Hippocampal formation (tissue), 2 donors: ENCODE results near the gene RNASE12.
"Not testable (repeated sequence)": the region's sequence is repeated elsewhere in the genome, so short reads cannot be mapped to it uniquely, and the experiment has no call there.

ENCODE experiments used
- DNase-seq, 2 donors: peaks; one replicate each; lab custom pipeline; 2025; lab: John Stamatoyannopoulos, UW

Gene RNASE12

DNA sequence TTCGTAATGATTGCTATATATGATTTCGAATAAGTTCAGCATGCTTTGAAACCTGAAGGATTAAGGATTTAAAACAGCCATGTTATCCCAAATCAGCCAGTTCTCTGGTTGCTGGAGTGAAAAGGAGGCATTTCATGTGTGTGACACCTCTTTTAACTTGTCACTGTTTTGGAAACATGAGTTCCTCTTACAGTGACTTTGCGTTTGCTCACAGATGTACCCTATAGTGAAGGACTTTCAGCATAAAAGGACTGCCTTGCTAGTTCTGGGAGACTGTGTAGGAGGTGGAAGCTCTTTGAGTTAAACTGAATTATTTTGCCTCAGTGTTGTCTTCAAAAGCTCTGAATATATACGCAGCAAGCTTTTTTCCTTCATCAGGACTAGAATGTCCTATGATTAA, 10.9 kb downstream of the RNASE12 start:
- no peak for DNase-seq

DNA sequence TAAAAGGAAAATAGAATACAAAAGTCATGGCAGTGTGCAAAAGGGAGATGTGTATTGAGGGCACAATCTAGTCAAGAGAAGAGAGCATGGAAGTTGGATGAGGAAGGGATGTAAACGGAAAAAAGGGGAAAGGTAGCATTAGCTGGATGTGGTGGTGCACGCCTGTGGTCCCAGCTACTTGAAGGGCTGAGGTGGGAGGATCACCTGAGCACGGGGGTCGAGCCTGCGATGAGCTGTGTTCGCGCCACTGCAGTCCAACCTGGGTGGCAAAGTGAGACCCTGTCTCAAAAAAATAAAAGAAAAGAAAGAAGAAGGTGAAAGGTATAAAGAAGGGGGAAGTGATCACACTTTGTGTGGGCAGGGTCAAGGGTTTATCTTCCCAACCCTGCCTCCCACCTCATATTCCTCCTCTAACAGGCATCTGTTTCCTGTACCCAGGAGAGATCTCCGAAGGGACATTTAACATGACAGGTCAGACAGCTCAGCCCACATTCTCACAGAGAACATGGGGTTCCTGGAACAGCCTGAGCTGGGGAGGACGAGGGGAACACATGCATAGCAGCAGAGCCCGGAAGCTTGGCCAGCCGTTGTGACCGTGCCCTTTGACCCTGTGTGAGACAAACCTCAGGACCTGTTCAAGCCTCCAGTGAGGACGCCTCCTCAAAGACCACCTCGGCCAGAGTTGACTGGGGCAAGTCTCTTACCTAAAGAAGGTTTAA, 12.2 kb downstream of the RNASE12 start:
- DNase-seq: no peak

DNA sequence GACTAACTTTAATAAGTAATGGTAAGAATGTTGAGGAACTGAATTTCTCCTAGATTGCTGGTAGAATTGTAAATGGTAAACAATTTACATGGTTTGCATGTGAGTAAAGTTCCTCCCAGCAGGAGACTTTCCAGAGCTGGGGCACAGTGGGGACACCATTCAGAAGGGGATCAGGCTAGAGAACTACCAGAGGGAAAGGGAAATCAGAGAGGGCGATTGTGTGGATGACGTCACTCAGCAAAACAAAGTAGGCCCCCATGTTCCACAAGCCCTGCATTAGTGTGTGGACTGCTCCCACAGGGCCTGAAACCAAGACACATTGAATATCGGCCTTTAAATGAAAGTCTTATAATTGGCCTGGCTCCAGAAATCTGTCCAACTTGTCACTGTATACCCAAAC, 12.9 kb downstream of the RNASE12 start:
- DNase-seq: no peak

DNA sequence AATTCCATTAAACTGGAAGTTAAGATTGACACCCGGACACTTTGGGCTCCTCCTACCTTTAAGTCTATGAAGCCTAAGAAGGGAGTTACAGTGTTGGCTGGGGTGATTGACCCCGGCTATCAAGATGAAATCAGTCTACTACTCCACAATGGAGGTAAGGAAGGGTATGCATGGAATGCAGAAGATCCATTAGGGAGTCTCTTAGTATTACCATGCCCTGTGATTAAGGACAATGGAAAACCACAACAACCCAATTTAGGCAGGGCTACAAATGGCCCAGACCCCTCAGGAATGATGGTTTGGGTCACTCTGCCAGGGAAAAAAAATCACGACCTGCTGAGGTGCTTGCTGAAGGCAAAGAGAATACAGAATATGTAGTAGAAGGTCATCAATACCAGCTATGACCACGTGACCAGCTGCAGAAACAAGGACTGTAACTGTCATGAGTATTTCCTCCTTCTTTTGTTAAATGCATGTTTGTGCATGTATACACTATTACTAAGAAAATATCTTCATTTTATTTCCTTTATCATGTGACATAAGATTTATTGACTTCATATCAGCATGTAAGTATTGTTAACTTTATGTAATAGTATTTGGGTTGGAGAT, 18.7 kb downstream of the RNASE12 start:
- DNase-seq: not testable (repeated sequence)

DNA sequence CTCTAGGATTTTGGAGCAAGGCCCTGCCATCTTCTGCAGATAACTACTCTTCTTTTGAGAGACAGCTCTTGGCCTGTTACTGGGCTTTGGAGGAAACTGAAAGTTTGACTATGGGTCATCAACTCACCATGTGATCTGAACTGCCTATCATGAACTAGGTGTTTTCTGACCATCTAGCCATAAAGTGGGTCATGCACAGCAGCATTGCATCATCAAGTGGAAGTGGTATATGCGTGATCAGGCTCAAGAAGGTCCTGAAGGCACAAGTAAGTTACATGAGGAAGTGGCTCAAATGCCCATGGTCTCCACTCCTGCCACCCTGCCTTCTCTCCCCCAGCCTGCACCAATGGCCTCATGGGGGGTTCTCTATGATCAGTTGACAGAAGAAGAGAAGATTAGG, 20.5 kb downstream of the RNASE12 start:
- DNase-seq: not testable (repeated sequence)

DNA sequence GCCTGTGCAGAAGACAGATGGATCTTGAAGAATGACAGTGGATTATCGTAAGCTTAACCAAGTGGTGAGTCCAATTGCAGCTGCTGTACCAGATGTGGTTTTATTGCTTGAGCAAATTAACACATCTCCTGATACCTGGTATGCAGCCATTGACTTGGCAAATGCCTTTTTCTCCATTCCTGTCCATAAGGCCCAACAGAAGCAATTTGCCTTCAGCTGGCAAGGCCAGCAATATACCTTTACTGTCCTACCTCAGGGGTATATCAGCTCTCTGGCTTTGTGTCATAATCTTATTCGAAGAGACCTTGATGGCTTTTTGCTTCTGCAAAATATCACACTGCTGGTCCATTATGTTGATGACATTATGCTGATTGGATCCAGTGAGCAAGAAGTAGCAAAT, 21.3 kb downstream of the RNASE12 start:
- DNase-seq: not testable (repeated sequence)

DNA sequence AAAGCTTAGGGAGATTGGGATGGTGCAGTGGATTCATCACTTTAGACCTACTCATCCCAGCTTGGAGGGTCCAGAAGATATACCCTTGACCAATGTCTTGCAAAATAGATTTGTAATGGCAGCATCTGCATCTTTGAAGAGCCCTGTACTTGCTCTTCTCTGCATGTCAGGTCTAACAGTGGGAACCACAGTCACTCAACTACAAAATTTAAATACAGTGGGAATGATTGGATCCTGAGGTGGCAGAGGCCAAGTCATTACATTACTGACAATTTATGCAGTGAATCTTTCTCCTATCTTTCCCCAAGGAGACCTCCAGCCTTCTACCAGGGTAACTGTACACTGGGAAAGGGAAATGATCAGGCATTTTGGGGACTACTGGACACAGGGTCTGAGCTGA, 22.1 kb downstream of the RNASE12 start:
- DNase-seq: no peak

DNA sequence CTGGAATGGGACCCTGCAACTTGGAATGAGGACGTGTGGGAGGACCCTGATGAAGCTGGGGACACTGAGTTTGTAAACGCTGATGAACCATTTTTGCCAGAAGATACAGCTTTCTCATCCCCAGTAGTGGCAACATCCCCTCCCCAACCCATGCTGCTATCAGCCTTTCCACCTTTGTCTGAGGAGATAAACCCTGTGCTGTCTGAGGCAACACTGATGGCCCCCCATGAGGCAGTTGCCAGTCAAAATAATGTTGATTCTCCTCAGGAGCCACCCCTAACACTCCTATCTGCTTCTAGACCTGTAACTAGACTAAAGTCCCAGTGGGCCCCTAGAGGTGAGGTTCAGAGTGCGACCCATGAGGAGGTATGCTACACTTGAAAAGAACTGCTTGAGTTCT, 22.8 kb downstream of the RNASE12 start:
- no peak for DNase-seq

DNA sequence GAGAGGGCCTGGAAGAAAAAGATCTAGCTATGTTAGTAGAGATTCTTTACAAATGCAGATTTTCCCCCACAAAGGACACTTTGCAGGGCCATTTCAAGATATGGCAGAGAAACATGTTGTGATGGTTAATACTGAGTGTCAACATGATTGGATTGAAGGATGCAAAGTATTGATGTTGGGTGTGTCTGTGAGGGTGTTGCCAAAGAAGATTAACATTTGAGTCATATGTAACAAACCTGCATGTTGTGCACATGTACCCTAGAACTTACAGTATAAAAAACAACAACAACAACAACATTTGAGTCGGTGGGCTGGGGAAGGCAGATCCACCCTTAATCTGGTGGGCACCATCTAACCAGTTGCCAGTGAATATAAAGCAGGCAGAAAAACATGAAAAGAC, 24.0 kb downstream of the RNASE12 start:
- DNase-seq: not testable (repeated sequence)

DNA sequence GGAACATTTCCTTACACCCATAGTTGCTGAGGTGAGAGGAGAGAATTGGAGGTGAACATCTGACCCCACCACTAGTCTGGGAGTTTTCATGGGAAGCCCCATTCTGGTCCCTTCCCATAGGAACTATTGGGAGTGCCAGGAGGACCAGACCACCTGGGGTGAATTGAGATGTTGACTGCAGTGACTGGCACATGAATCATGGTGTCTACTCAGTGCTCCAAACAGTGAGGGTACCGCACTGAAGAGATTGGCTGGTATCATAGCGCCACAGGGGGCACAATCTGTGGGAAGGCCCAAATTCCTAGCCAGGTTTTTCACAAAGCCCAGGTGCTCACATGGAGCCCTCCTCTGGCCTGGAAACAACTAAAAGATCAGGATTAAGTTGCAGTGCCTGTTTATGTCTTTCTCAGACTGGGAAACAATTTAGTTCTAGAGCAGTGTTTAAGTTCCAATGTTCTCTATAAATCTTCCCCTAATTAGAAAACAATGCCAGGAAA, 26.6 kb downstream of the RNASE12 start:
- DNase-seq: no peak

DNA sequence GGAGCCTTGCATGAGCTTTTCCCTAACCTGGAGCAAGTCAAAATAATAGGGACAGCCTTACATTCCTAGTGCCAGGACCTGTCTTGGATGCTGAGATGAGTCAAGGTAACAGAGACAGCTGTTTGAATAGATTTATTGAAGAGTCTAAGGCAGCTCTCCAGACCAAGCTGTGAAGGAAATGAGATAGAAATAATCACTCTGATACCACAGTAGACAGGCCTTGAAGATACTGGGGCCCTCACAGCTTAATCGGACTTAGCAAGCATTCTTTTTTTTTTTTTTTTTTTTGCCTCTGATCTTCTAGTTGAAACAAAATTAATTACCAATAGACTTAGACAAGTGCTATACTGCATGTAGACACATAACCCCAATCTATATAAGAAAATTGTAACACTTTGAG, 27.2 kb downstream of the RNASE12 start:
- no peak for DNase-seq

DNA sequence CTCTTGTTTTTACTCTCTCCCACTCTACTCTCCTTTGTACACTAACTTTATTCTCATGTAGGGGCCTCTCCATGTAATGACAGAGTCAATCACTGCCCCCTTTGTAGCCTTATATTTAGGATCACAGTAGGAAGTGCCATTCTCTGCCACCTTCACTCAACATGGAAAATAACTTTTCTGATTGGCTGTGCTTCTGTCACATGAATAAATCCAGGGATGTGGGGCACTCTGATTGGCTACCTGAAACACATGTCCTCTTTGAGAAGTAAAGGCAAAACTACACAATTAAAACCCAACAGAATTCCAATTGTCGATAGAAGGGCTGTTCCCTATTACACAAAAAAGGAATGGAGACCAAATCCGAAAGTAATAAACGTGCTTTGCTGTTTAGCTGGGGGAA, 30.2 kb downstream of the RNASE12 start, which contains the start of gene RNASE9:
RNASE9 (minus strand) TSS at position 87 of the 400 bp plus-strand sequence.
- no peak for DNase-seq

DNA sequence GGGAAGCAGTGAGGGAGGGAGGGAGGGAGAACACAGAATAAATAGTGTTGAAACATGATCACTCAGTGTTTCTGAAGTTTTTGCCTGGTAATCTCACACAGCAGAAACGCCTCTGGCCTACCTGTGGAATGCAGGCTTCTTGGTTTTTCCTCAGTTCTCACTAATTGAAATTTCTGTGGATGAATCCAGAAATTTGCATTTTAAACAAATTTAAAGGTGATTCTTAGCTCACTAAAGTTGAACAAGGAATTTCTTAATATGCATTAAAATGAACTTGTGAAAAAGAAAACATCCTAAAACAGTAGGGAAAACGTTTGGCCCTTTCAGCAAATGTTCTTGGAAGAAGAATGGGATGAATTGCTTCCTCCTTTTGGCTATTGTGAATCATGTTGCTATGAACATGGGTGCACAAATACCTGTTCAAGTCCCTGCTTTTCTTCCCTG, 31.7 kb downstream of the RNASE12 start:
- no peak for DNase-seq

DNA sequence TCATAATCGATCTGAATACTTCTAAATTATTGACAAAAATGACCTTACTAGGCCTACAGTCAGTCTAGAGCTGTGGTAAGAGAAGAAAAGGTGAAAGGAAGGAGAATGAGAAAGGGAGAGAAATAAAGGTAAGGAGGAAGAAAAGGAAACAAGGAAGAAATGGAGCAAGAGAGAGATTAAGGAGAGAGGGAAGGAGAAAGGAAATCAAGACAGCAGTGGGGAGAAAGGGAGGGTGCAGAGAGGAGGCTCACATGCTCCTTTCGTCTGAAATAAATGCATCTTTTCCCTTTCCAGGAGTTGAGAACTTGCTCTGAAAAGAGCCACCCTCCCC, 34.0 kb downstream of the RNASE12 start:
- no peak for DNase-seq

DNA sequence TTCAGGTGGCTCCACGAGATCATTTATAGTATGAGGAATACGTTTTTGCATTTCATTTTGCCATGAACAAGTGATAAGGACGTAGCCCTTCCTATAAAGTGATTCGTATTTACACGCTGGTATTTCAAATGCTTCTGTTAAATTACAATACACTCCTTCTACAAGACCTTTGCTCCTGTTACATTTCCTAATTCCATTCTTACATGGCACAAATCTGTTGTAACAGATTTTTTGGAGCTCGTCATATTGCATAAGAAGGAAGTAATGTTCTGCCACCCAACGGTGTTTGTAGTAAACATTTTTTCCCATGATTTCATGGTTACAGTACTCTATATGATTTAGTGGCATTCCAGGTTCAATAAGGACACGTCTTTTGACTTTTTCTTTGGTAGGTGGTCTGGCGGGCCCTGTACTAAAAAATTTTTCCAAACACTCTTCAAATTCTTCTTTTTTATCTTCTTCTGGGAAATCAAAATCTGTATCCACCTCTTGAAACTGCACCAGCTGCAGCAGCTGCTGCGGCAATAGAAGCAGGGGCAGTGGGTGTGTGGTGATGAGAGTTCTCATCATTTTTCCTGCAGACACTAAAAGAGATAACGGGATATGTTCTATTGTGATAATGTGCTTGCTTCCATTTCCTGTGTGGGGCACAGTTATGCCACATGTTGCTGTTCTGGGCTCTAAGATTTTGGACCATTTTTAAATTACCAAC, 34.5 kb downstream of the RNASE12 start:
- DNase-seq: no peak

DNA sequence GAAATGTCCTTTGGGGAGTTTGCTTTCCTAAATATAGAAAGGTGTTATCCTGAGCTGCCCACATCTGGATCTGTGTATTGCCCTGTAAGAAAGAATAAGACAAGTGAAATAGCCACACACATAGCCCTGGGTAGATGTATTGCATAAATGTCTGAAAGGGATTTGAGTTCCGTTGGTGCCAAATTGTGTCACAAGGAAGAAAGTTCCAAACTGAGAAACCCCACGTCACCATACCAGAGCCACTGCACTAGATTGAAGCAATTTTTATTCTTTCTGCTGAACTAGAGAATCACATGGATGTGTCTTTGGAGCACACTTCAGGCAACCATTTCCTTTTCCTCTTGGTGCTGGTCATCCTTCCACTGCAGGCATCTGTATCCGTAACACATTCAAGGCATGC, 35.3 kb downstream of the RNASE12 start:
- DNase-seq: no peak

DNA sequence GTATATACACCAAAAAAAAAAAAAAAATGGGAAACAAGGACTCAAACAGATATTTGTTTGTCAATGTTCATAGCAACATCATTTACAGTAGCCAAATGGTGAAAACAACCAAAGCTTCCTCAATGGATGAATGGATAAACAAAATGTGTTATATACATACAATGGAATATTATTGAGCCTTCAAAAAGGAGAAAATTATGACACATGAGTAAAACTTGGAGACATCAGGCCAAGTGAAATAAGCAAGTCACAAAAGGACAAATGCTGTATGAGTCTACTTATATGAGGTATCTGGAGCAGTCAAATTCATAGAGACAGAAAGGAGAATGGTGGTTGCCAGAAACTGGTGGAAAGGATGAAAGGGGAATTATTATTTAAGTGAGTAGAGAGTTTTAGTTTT, 38.2 kb downstream of the RNASE12 start:
- DNase-seq: no peak

DNA sequence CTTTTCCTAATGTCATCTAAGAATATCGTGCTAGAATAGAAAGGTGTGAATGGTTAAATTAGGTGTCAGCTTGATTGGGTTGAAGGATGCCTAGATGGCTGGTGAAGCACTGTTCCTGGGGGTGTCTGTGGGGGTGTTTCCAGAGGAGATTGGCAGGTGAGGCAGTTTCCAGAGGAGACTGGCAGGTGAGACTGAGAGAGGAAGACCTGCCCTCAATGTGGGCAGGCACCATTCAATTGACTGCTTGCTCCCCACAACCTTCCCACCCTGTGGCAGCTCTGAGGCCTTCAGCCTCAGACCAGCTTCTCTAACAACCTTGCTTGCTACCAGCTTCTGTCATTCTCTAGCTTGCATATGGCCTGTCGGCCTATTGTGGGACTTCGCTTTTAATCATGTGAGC, 39.6 kb downstream of the RNASE12 start:
- no peak for DNase-seq

DNA sequence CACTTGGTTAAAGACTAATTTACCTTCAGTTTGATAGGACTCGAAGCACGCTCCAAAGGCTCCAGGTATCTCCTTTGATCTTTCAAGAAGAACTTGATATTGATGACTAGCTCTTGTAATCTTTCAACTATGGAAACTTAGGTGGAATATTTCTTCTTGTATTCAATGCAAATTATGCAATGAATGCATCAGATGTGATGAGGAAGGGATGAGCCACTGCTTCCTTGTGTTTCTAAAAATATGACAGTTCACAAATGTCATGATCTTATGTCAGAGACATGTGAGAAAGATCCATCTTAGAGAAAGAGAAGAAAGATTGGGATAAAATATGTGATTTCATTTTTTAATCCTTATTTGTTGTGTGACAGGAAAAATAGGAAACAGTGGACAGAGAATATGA, 40.2 kb downstream of the RNASE12 start:
- DNase-seq: no peak

DNA sequence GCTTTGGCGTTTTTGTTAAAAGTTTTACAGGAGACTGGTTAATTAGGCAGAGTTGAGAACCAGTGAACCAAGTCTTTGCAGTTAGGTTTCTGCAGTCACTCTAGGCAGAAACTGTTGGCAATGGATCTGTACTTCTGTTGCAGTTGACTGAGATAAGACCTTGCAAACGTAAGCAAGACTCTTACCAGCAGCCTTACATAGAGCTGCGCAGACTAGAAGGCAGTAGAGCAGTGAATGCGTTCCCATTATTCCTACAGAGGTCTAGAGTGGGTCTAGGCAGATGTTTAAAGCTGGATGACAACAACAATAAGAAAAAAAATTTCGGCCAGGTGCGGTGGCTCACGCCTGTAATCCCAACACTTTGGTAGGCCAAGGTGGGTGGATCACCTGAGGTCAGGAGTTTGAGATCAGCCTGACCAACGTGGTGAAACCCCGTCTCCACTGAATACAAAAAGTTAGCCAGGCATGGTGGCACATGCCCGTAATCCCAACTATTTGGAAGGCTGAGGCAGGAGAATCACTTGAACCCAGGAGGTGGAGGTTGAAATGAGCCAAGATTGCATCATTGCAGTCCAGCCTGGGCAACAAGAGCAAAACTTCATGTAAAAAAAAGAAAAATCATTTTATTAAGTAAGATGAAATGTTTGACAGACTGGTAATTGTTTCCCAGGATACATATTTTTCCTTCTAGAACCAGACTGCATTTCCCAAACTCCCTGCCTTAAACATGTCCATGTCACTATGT, 42.6 kb downstream of the RNASE12 start:
- no peak for DNase-seq

DNA sequence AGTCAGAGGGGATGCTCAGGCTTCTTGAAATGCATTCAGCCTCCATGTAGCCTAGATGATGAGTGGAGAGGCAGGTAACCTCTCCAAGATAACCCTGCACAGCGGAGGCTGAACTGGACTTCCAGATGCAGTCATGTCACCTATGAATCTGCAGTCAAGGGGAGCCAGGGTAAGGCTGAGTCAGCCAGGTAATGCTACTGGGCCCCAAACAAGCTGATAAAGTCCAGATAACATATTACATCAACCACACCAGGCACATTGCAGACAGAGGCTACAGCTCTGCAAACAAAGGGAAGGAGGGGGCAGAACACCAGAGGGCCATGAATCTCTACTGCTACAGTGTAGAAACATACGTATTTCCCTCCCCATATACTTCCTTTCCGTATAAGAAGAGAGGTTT, 44.3 kb downstream of the RNASE12 start:
- no peak for DNase-seq
